22Rv1 (cell line): ENCODE measurements around the gene RNASE12.

Experiments used
- ZFX ChIP-seq: fragments of 450-650 bp; IDR thresholded peaks from 2 replicates; pipeline ENCODE4 v1.6.1; 2017; ENCODE audit warnings: antibody characterized with exemption, borderline replicate concordance
- TF ChIP-seq, protein P1 (sequence below): fragments of 450-650 bp; IDR thresholded peaks from 2 replicates; pipeline ENCODE4 v1.5.1; 2017; ENCODE audit warnings: mild to moderate bottlenecking

DNA sequence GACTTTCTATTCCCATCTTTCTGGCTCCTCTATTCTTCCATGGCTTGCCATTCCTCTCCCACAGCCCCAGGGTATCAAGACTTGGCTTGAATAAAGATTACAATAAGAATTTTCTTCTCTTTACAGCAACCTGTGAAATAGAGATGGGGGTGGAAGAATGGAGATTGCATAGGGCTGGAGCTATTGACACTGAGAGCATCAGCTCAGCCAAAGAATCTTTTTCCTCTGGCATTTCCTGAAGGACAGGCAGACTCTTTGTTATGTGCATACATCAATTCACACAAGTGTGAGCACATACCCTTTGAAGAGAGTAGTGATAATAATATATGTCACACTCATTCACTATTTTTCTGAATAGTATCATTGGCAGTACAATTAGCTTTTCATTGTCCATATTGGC lies 8.0 kb downstream of the RNASE12 start:
- TF ChIP-seq, protein P1, sequence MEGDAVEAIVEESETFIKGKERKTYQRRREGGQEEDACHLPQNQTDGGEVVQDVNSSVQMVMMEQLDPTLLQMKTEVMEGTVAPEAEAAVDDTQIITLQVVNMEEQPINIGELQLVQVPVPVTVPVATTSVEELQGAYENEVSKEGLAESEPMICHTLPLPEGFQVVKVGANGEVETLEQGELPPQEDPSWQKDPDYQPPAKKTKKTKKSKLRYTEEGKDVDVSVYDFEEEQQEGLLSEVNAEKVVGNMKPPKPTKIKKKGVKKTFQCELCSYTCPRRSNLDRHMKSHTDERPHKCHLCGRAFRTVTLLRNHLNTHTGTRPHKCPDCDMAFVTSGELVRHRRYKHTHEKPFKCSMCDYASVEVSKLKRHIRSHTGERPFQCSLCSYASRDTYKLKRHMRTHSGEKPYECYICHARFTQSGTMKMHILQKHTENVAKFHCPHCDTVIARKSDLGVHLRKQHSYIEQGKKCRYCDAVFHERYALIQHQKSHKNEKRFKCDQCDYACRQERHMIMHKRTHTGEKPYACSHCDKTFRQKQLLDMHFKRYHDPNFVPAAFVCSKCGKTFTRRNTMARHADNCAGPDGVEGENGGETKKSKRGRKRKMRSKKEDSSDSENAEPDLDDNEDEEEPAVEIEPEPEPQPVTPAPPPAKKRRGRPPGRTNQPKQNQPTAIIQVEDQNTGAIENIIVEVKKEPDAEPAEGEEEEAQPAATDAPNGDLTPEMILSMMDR, result no peak
- TF ChIP-seq ZFX, result no peak
